Heart left ventricle (tissue), 13 donors: ENCODE measurements around the gene REPS2.

Source experiments
- CTCF ChIP-seq, 12 donors: fragments of 200-600 bp; sonication (generic) in 4 of 12; IDR thresholded peaks; one replicate each; pipeline versions ENCODE4 v1.5.0 to v1.8.0; 2018 to 2022; ENCODE audit warnings: antibody characterized with exemption in 12 of 12, mild to moderate bottlenecking in 5 of 12
- POLR2A ChIP-seq, 2 donors: fragments of 450-650 bp; IDR thresholded peaks; one replicate each; pipeline ENCODE4 v1.6.1; 2017; ENCODE audit warnings: antibody characterized with exemption in 2 of 2, mild to moderate bottlenecking in 2 of 2, moderate library complexity in 2 of 2
- donor health status: ischemic (EF 13 %, LVEDD 7.1; RV severe dilation, severe dysfunction).
- donor health status: DM: no; HTN: yes; CAD: no.
- donor health status: DM: no; HTN: no; CAD: no.
- donor health status: ischemic (EF 25% LVEDD 6.9; RV normal size, moderate dysfunction).
- donor health status: ischemic (EF 25% LVEDD 5.7; RV mildly dilated, moderate dysfunction).
- donor health status: ischemic (EF 35%, LVEDD 5.7; RV mildly dilated, moderate dysfunction).
- donor health status: nonischemic (EF 11% LVEDD 7.7; RV severe dilation, severe dysfunction).
- donor health status: DM: yes; HTN: yes; CAD: no.
- donor health status: PGD.
- donor health status: ischemic (EF 29% LVEDD 5.4; RV normal size, mild dysfunction).
- donor health status: nonischemic (EF 23%, LVEDD 6.1; RV moderate dilation, normal function).

GRCh38 chrX:17182317-17182716 lies 235.9 kb downstream of the REPS2 start:
- TF ChIP-seq CTCF (IDR thresholded peaks at IDR 0.05) (no peak), POLR2A (IDR thresholded peaks at IDR 0.05) (no peak)
